DND-41 (cell line): ENCODE data around the gene KPTN.

ENCODE experiments used
- ATAC-seq: fragments of 200-7000 bp; cut with Tn5 transposase; 3 replicates; pipeline ENCODE4 v1.9.1; 2021; ENCODE audit warnings: low read depth; ENCODE audit not compliant: insufficient read depth
- DNase-seq: peaks from one replicate; pipeline ENCODE4 v3.0.0-alpha.2; 2020
- H2AFZ ChIP-seq: 2 replicates; pipeline ENCODE4 v1.6.0; 2012; ENCODE audit warnings: low read depth, low read length
- H3K27ac ChIP-seq: 2 replicates; pipeline ENCODE4 v1.5.1; 2012; ENCODE audit warnings: low read length, inconsistent platforms
- H3K27me3 ChIP-seq: fragments of 200-600 bp; sonication (generic); 2 replicates; pipeline ENCODE4 v1.6.0; 2012; ENCODE audit warnings: low read length, mild to moderate bottlenecking, inconsistent platforms; ENCODE audit not compliant: insufficient read depth, poor library complexity
- H3K36me3 ChIP-seq: 2 replicates; pipeline ENCODE4 v1.5.1; 2012; ENCODE audit warnings: low read length, inconsistent platforms; ENCODE audit not compliant: insufficient read depth
- H3K4me1 ChIP-seq: 2 replicates; pipeline ENCODE4 v1.5.1; 2012; ENCODE audit warnings: mild to moderate bottlenecking, low read length; ENCODE audit not compliant: insufficient read depth
- H3K4me2 ChIP-seq: 2 replicates; pipeline ENCODE4 v1.6.0; 2012; ENCODE audit warnings: mild to moderate bottlenecking, moderate library complexity, low read length, inconsistent platforms; ENCODE audit not compliant: insufficient read depth
- H3K4me3 ChIP-seq, 2 experiments: fragments of 200-600 bp in 1 of 2; shearing (Covaris generic) in 1 of 2; 2 replicates each; pipeline ENCODE4 v1.5.1; 2012 to 2016; ENCODE audit warnings: inconsistent platforms in 2 of 2, low read length in 2 of 2, mild to moderate bottlenecking in 2 of 2, low read depth in 1 of 2, moderate library complexity in 1 of 2
- H3K79me2 ChIP-seq: 2 replicates; pipeline ENCODE4 v1.6.0; 2012; ENCODE audit warnings: low read length, inconsistent platforms; ENCODE audit not compliant: insufficient read depth
- H3K9ac ChIP-seq: 2 replicates; pipeline ENCODE4 v1.6.0; 2012; ENCODE audit warnings: low read depth, mild to moderate bottlenecking, inconsistent platforms, low read length, moderate library complexity
- H3K9me3 ChIP-seq: 2 replicates; pipeline ENCODE4 v1.5.1; 2012; ENCODE audit warnings: low read length, moderate library complexity, mild to moderate bottlenecking, inconsistent platforms; ENCODE audit not compliant: insufficient read depth, severe bottlenecking
- H4K20me1 ChIP-seq: 2 replicates; pipeline ENCODE4 v1.6.0; 2012; ENCODE audit warnings: low read length; ENCODE audit not compliant: insufficient read depth
- EZH2 ChIP-seq: IDR thresholded peaks from 3 replicates; pipeline ENCODE4 v1.6.1; 2012; ENCODE audit warnings: borderline replicate concordance, low read depth, mild to moderate bottlenecking, moderate library complexity, low read length, inconsistent platforms; ENCODE audit not compliant: severe bottlenecking
- TF ChIP-seq, protein P1 (sequence below): IDR thresholded peaks from 2 replicates; pipeline ENCODE4 v1.5.1; 2012; ENCODE audit warnings: borderline replicate concordance, low read length, moderate library complexity, mild to moderate bottlenecking; ENCODE audit not compliant: poor library complexity, severe bottlenecking; ENCODE audit errors: extremely low read depth

KPTN gene

DNA sequence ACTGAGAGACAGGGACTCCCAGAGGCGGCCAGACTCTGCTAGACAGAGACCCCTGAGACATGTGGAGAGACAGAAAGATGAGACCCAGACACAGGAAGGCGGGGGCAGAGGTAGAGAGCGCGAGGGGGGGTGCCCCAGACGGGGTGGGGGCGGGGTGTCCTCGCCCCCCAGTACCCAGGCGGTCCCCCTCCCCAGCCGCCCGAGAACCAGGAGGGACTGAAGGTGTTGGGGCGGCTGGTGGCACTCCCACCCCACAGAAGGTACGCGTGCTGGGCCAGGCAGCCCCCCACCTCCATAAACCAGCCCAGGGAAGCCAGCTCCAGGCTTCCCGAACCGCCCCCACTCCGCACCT is 12.7 kb downstream of the KPTN start:
- DNase-seq (no peak), ATAC-seq (peak; percentile 25; the same call in 2 of the 3 replicates)
- Histone ChIP-seq H3K4me3 (no peak overlapping the region), H3K27me3 (no peaks in the 10 kb centered on the region), H3K9ac (no peak overlapping the region), H3K36me3 (no peaks in the 10 kb centered on the region), H4K20me1 (peaks cover 23% of the 10 kb centered on the region), H2AFZ (no peak overlapping the region), H3K4me1 (peaks cover 10% of the 10 kb centered on the region), H3K4me2 (peak overlapping the region; percentile 50), H3K27ac (no peak overlapping the region), H3K79me2 (no peaks in the 10 kb centered on the region), H3K9me3 (no peaks in the 10 kb centered on the region)
- TF ChIP-seq, protein P1, sequence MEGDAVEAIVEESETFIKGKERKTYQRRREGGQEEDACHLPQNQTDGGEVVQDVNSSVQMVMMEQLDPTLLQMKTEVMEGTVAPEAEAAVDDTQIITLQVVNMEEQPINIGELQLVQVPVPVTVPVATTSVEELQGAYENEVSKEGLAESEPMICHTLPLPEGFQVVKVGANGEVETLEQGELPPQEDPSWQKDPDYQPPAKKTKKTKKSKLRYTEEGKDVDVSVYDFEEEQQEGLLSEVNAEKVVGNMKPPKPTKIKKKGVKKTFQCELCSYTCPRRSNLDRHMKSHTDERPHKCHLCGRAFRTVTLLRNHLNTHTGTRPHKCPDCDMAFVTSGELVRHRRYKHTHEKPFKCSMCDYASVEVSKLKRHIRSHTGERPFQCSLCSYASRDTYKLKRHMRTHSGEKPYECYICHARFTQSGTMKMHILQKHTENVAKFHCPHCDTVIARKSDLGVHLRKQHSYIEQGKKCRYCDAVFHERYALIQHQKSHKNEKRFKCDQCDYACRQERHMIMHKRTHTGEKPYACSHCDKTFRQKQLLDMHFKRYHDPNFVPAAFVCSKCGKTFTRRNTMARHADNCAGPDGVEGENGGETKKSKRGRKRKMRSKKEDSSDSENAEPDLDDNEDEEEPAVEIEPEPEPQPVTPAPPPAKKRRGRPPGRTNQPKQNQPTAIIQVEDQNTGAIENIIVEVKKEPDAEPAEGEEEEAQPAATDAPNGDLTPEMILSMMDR, result no peak
- TF ChIP-seq EZH2, result no peak

DNA sequence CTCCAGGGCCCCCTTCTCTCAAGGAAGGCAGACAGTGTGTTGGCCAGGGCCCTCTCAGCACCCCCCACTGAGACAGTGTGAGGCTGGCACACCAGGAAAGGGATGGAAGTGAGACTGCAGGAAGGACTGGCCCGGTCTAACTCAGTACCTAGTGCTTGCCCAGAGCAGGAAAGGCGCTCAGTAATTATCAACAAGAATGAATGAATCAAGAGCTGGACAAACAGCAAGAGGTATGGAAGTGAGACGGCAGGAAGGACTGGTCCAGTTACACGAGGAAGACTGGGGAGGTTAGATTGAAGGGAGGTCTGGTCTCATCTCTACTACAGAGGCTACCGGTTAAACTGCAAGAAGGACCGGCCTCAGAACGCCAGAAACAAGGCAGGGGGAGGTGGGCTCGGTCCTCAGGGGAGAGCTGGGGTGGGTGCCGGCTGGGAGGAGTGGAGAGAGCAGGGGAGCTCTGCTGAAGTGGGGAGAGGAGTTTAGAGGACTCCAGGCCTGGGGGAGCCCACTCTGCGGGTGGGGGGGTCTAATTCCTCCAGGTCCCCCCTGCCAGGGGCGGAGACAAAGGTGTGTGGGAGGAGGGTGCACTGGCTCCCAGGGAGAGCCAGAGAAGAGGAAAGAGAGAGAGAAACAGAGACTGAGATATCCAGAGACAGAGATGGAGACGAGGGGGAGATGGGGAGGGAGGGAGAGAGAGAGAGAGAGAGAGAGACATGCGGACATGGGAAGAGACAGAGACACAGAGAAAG is 13.4 kb downstream of the KPTN start:
- Histone ChIP-seq H3K79me2 (no peaks in the 10 kb centered on the region), H3K4me1 (peaks cover 10% of the 10 kb centered on the region), H3K27ac (no peak overlapping the region), H4K20me1 (peaks cover 23% of the 10 kb centered on the region), H3K4me2 (no peak overlapping the region), H3K9me3 (no peaks in the 10 kb centered on the region), H2AFZ (no peak overlapping the region), H3K4me3 (no peak overlapping the region), H3K27me3 (no peaks in the 10 kb centered on the region), H3K9ac (no peak overlapping the region), H3K36me3 (no peaks in the 10 kb centered on the region)
- DNase-seq, result no peak
- TF ChIP-seq, protein P1, result no peak
- no peak for TF ChIP-seq EZH2
- ATAC-seq, result no peak

DNA sequence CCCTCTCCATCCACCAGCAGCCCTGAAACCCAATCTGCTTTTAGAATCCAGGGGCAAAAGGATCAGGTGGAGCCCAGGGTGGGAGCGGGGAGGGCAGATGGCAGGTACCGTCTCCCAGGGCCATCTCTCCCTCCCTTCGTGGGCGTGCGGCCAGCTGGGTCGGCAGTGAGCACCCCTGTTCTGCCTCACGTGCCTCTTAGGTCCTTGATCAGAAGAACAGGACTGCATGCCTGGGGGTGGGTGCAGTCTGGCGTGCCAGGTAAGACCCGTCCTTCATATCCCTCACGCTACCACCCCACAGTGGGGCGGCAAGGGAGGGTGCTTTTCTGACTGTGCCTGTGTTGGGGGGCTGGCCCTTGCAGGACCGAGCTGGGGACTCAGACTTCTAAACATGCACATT is 14.3 kb downstream of the KPTN start:
- no peak for DNase-seq
- H3K36me3 ChIP-seq, result no peaks in the 10 kb centered on the region
- H3K9ac ChIP-seq, result no peak overlapping the region
- no peak overlapping the region for H3K4me3 ChIP-seq
- no peak overlapping the region for H3K4me2 ChIP-seq
- H3K79me2 ChIP-seq, result no peaks in the 10 kb centered on the region
- H2AFZ ChIP-seq, result no peak overlapping the region
- TF ChIP-seq, protein P1, result no peak
- no peak for TF ChIP-seq EZH2
- H3K27ac ChIP-seq, result no peak overlapping the region
- ATAC-seq, result no peak
- H3K4me1 ChIP-seq, result peaks cover 10% of the 10 kb centered on the region
- no peaks in the 10 kb centered on the region for H3K27me3 ChIP-seq
- peaks cover 23% of the 10 kb centered on the region for H4K20me1 ChIP-seq
- no peaks in the 10 kb centered on the region for H3K9me3 ChIP-seq

DNA sequence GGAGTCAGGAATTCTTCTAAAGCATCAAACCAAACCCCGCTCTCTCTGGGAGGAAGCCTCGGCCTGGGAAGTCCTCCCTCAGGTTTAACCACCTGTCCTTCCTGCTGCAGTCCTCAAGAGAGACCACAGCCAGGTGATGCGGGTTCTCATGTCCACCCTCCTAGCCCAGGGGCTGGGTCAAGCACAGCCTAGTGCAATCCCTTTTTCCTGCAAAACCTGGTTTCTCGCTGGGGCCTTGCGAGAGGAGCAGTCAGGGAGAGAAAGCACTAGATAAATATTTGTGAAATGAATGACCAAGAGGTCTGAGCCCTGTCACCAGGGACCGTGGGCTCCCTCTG is 14.7 kb downstream of the KPTN start:
- Histone ChIP-seq H3K4me2 (no peak overlapping the region), H2AFZ (no peak overlapping the region), H3K9me3 (no peaks in the 10 kb centered on the region), H3K27me3 (no peaks in the 10 kb centered on the region), H3K9ac (no peak overlapping the region), H3K4me3 (no peak overlapping the region), H3K36me3 (no peaks in the 10 kb centered on the region), H4K20me1 (peaks cover 23% of the 10 kb centered on the region), H3K79me2 (no peaks in the 10 kb centered on the region), H3K27ac (no peak overlapping the region), H3K4me1 (peaks cover 10% of the 10 kb centered on the region)
- TF ChIP-seq, protein P1, result no peak
- no peak for TF ChIP-seq EZH2
- ATAC-seq (no peak), DNase-seq (no peak)
